Kidney (tissue), 14 donors: ENCODE results near the gene LRRFIP1. TPM values are rescaled to one million over a fixed set of nuclear protein-coding genes. Genes with fewer than 3 reads are reported as not detected.
"Not testable (repeated sequence)": the region's sequence is repeated elsewhere in the genome, so short reads cannot be mapped to it uniquely, and the experiment has no call there.

ENCODE experiments used
- DNase-seq, 5 donors: peaks; one replicate each; pipeline ENCODE4 v3.0.0-alpha.2; 2013 to 2020
- FAIRE-seq: peaks from 2 replicates; lab custom pipeline; 2012; peaks lifted over from hg19 to GRCh38; lab: Jason Lieb, UNC
- H3K27ac ChIP-seq, 2 donors: one replicate each; pipeline ENCODE4 v1.7.0; 2013; ENCODE audit warnings: low read depth in 2 of 2, low read length in 2 of 2, inconsistent platforms in 1 of 2
- H3K27me3 ChIP-seq: one replicate; pipeline ENCODE4 v1.7.1; 2013; ENCODE audit warnings: low read length, inconsistent platforms; ENCODE audit not compliant: control insufficient read depth, insufficient read depth
- H3K36me3 ChIP-seq, 3 donors: one replicate each; pipeline versions ENCODE4 v1.7.0 to v1.7.1; 2013; ENCODE audit warnings: low read length in 3 of 3, control low read depth in 1 of 3, inconsistent platforms in 1 of 3; ENCODE audit not compliant: insufficient read depth in 3 of 3, control insufficient read depth in 2 of 3
- H3K4me1 ChIP-seq, 3 donors: one replicate each; pipeline versions ENCODE4 v1.7.0 to v1.7.1; 2013; ENCODE audit warnings: low read length in 3 of 3, inconsistent platforms in 1 of 3, low read depth in 1 of 3; ENCODE audit not compliant: control insufficient read depth in 2 of 3, insufficient read depth in 2 of 3
- H3K4me3 ChIP-seq, 3 donors: one replicate each; pipeline versions ENCODE4 v1.7.0 to v1.8.1; 2013; ENCODE audit warnings: low read length in 3 of 3, control low read depth in 1 of 3, inconsistent platforms in 1 of 3
- H3K9ac ChIP-seq, 3 donors: one replicate each; pipeline versions ENCODE4 v1.7.0 to v1.7.1; 2013; ENCODE audit warnings: low read length in 3 of 3, control low read depth in 1 of 3, inconsistent platforms in 1 of 3
- H3K9me3 ChIP-seq, 3 donors: one replicate each; pipeline versions ENCODE4 v1.7.0 to v1.7.1; 2013; ENCODE audit warnings: low read length in 3 of 3, control low read depth in 1 of 3, inconsistent platforms in 1 of 3; ENCODE audit not compliant: control insufficient read depth in 2 of 3, insufficient read depth in 1 of 3
- CTCF ChIP-seq: IDR thresholded peaks from 3 replicates; pipeline ENCODE4 v1.5.1; 2012; ENCODE audit warnings: mild to moderate bottlenecking, moderate library complexity, borderline replicate concordance; ENCODE audit not compliant: insufficient read depth; ENCODE audit errors: extremely low read depth
- intact Hi-C: fragments of 100-400 bp; cut with DNase I; formaldehyde crosslinking; loops from one replicate; pipeline ENCODE4 v1.11.1; 2022
- polyA plus RNA-seq: library from polyadenylated mRNA; stranded (reverse); fragments of 350-450 nt; fragmentation: Illumina TruSeq; extraction: RNeasy Lipid Tissue Mini Kit (QIAGEN cat#74804); gene quantifications from one replicate; pipeline ENCODE4 v1.2.3, GENCODE V29; 2014; ENCODE audit warnings: low read depth, low replicate concordance; ENCODE audit not compliant: insufficient read depth
- total RNA-seq: library from RNA; stranded (reverse); fragmentation: NEBNext Ultra II Directional; extraction: Animal tissue kit (Norgen Biotek cat#: 25700); gene quantifications from one replicate; pipeline ENCODE4 v1.2.1, GENCODE V29; 2021
- donor health status: control.
- donor health status: control.
- donor health status: control.
- donor health status: control.
- donor health status: control.
- donor health status: DM: yes; HTN: yes; CAD: no.
- donor health status: Normal renal cell carcinoma (clear cell type).

The LRRFIP1 gene
- total and polyA plus RNA-seq, 2 donors from 2014 or later = 39.1 to 204 TPM

- H3K27me3 ChIP-seq = no peaks in the 10 kb centered on the region
- FAIRE-seq = no peak
- intact Hi-C loops = no loop called here
- peak in 1 of 5 donors; percentile 28 for DNase-seq
- H3K9me3 ChIP-seq = no peaks in the 10 kb centered on the region
- peak overlapping the region in 1 of 2 donors; percentile 86 for H3K27ac ChIP-seq
- H3K4me3 ChIP-seq = no peak overlapping the region
- peak overlapping the region in 1 of 3 donors; percentile 60 for H3K9ac ChIP-seq
- no peaks in the 10 kb centered on the region for H3K36me3 ChIP-seq
- peaks cover 0 to 7% (median 0%) of the 10 kb centered on the region in 3 donors for H3K4me1 ChIP-seq
- TF ChIP-seq CTCF = no peak
Measured at GRCh38 chr2:237688081-237688480, 60.7 kb downstream of the LRRFIP1 start.

- H3K4me1 ChIP-seq, intact Hi-C loops, H3K4me3 ChIP-seq, H3K27me3 ChIP-seq, H3K9ac ChIP-seq, FAIRE-seq, H3K36me3 ChIP-seq, H3K9me3 ChIP-seq: not testable (repeated sequence)
- peak overlapping the region in 1 of 2 donors; percentile 32 for H3K27ac ChIP-seq
- peak in 1 of 5 donors; percentile 38 for DNase-seq
Measured at GRCh38 chr2:237688541-237688940, 61.2 kb downstream of the LRRFIP1 start.

- Histone ChIP-seq H3K27ac (peak overlapping the region; percentile 19 to 33), H3K4me1 (peaks cover 0 to 13% (median 11%) of the 10 kb centered on the region in 3 donors), H3K9me3 (no peaks in the 10 kb centered on the region), H3K36me3 (no peaks in the 10 kb centered on the region), H3K4me3 (no peak overlapping the region), H3K9ac (peak overlapping the region in 1 of 3 donors; percentile 15), H3K27me3 (no peaks in the 10 kb centered on the region)
- no peak for FAIRE-seq
- peak in 2 of 5 donors; percentile 33 to 82 for DNase-seq
- no peak for TF ChIP-seq CTCF
- intact Hi-C loops = no loop called here
Measured at GRCh38 chr2:237689336-237690131, 62.1 kb downstream of the LRRFIP1 start.

- FAIRE-seq = no peak
- Histone ChIP-seq H3K36me3 (no peaks in the 10 kb centered on the region), H3K27me3 (no peaks in the 10 kb centered on the region), H3K9ac (peak overlapping the region in 1 of 3 donors; percentile 26), H3K27ac (peak overlapping the region; percentile 67 to 82), H3K9me3 (no peaks in the 10 kb centered on the region), H3K4me3 (peak overlapping the region; percentile 6 to 64 (median 30)), H3K4me1 (peaks cover 6 to 21% (median 21%) of the 10 kb centered on the region in 3 donors)
- TF ChIP-seq CTCF = no peak
- DNase-seq = peak in 2 of 5 donors; percentile 54 to 95
- intact Hi-C loops = no loop called here
Measured at GRCh38 chr2:237691029-237691907, 63.9 kb downstream of the LRRFIP1 start.
